Measurements from ENCODE around the gene GPR148.

The GPR148 gene

GRCh38 chr2:130778781-130779180 is 49.9 kb downstream of the GPR148 start:
- H2AFZ ChIP-seq (ENCODE audit: low read length): no peak overlapping the region
- H3K4me2 ChIP-seq (ENCODE audit: low read depth, low read length, poor library complexity, severe bottlenecking): no peak overlapping the region
- no peaks in the 10 kb centered on the region for H3K9me2 ChIP-seq (replicated peaks; ENCODE audit: low read depth, low read length)
- H3K9ac ChIP-seq (ENCODE audit: low read depth, low read length, poor library complexity, severe bottlenecking): no peak overlapping the region
- no peaks in the 10 kb centered on the region for H3K79me2 ChIP-seq (ENCODE audit: insufficient read depth, low read length)
- no peaks in the 10 kb centered on the region for H3F3A ChIP-seq (ENCODE audit: low read depth)
- TF ChIP-seq, protein P1, sequence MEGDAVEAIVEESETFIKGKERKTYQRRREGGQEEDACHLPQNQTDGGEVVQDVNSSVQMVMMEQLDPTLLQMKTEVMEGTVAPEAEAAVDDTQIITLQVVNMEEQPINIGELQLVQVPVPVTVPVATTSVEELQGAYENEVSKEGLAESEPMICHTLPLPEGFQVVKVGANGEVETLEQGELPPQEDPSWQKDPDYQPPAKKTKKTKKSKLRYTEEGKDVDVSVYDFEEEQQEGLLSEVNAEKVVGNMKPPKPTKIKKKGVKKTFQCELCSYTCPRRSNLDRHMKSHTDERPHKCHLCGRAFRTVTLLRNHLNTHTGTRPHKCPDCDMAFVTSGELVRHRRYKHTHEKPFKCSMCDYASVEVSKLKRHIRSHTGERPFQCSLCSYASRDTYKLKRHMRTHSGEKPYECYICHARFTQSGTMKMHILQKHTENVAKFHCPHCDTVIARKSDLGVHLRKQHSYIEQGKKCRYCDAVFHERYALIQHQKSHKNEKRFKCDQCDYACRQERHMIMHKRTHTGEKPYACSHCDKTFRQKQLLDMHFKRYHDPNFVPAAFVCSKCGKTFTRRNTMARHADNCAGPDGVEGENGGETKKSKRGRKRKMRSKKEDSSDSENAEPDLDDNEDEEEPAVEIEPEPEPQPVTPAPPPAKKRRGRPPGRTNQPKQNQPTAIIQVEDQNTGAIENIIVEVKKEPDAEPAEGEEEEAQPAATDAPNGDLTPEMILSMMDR (conservative IDR thresholded peaks at IDR 0.05; ENCODE audit: low read length): no peak
- TF ChIP-seq EZH2phosphoT487 (IDR thresholded peaks at IDR 0.05; ENCODE audit: borderline replicate concordance): no peak
- H3K4me1 ChIP-seq (ENCODE audit: insufficient read depth, low read length, poor library complexity, severe bottlenecking): no peaks in the 10 kb centered on the region
- no peaks in the 10 kb centered on the region for H4K20me1 ChIP-seq (ENCODE audit: insufficient read depth, low read length, poor library complexity, severe bottlenecking)
- no peak overlapping the region for H3K4me3 ChIP-seq (ENCODE audit: low read length, poor library complexity, severe bottlenecking)
- H3K36me3 ChIP-seq (ENCODE audit: insufficient read depth, low read length): no peaks in the 10 kb centered on the region
- H3K27me3 ChIP-seq (ENCODE audit: insufficient read depth, low read length, poor library complexity, severe bottlenecking): no peaks in the 10 kb centered on the region
- H3K9me3 ChIP-seq (ENCODE audit: insufficient read depth, low read depth, low read length): no peaks in the 10 kb centered on the region

All from Loucy (cell line).